Measurements from ENCODE around the gene SPTB.

The SPTB gene

DNA sequence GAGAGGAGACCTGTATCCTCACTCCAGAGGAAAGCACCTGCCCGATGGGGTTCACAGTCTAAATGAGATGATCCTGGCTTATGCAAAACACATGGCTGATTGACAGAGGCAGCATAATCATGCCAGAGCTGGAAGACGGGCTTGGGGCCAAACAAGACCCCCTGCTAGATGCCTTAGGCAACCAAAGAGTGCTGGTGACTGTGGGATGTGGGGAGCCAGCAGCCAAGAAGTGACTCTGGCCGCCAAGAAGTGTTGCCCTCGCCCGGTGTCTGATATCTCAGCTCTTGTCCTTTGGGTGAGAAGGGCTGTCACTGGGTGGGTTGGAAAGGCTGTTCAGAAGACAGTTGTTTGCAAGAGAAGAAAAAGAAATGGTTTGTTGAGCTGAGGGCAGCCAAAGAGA lies 118.8 kb downstream of the SPTB start:
- Histone ChIP-seq H3F3A (ENCODE audit: control insufficient read depth, insufficient read depth) (no peaks in the 10 kb centered on the region), H3K9me2 (replicated peaks; ENCODE audit: control insufficient read depth, low read length) (no peaks in the 10 kb centered on the region), H3K9me3 (ENCODE audit: control insufficient read depth, insufficient read depth, low read length) (no peaks in the 10 kb centered on the region), H3K4me2 (ENCODE audit: low read length) (no peak overlapping the region), H3K27me3 (ENCODE audit: control insufficient read depth, low read length) (peaks cover 9% of the 10 kb centered on the region; the same call in 1 of the 2 replicates), H4K20me1 (ENCODE audit: control insufficient read depth, insufficient read depth, low read depth, low read length) (no peaks in the 10 kb centered on the region), H3K36me3 (ENCODE audit: control insufficient read depth, low read length) (no peaks in the 10 kb centered on the region), H3K4me3 (ENCODE audit: low read length) (no peak overlapping the region), H3K27ac (ENCODE audit: low read depth, low read length) (no peak overlapping the region), H3K4me1 (ENCODE audit: control insufficient read depth, low read length) (peaks cover 16% of the 10 kb centered on the region), H3K79me2 (ENCODE audit: control insufficient read depth, low read length) (no peaks in the 10 kb centered on the region)
- TF ChIP-seq CTCF (IDR thresholded peaks at IDR 0.05; ENCODE audit: low read depth, low read length, poor library complexity, severe bottlenecking), result no peak
- no peak for TF ChIP-seq EZH2phosphoT487 (IDR thresholded peaks at IDR 0.05; ENCODE audit: borderline replicate concordance, low read length)

DNA sequence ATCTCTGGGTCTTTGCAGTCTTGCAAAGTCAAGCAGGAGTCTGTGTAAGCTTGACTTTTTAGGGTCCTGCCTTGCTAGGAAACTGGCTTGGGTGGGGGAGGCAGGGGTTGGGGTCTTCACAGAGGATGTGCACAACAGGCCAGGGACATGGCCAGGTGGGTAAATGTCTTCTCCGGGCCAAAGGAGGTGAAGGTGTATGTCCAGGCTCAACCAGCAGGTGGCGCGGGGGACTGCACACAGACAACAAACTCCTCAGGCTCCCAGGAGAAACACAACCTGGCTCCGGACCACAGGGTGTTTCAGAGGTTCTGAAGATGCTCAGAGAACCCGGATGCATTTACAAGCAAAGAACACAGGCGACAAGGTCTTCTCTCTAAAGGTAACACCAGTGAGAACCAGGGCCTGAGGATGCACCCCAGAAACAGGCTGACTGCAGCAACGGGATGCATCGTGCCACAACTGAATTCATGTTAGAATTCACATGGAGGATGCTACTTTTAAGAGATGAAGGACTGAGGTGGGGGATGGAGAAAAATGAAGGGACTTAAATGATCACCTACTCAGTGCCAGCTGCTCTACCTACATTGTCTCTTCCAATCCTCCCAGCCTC lies 119.5 kb downstream of the SPTB start:
- H3K4me2 ChIP-seq (ENCODE audit: low read length), result no peak overlapping the region
- no peaks in the 10 kb centered on the region for H3K9me2 ChIP-seq (replicated peaks; ENCODE audit: control insufficient read depth, low read length)
- no peaks in the 10 kb centered on the region for H3K9me3 ChIP-seq (ENCODE audit: control insufficient read depth, insufficient read depth, low read length)
- H3K27ac ChIP-seq (ENCODE audit: low read depth, low read length), result no peak overlapping the region
- peaks cover 16% of the 10 kb centered on the region for H3K4me1 ChIP-seq (ENCODE audit: control insufficient read depth, low read length)
- H3K4me3 ChIP-seq (ENCODE audit: low read length), result no peak overlapping the region
- no peaks in the 10 kb centered on the region for H3K79me2 ChIP-seq (ENCODE audit: control insufficient read depth, low read length)
- peak; percentile 91 for TF ChIP-seq CTCF (IDR thresholded peaks at IDR 0.05; ENCODE audit: low read depth, low read length, poor library complexity, severe bottlenecking)
- no peak for TF ChIP-seq EZH2phosphoT487 (IDR thresholded peaks at IDR 0.05; ENCODE audit: borderline replicate concordance, low read length)
- H3K36me3 ChIP-seq (ENCODE audit: control insufficient read depth, low read length), result no peaks in the 10 kb centered on the region
- no peaks in the 10 kb centered on the region for H4K20me1 ChIP-seq (ENCODE audit: control insufficient read depth, insufficient read depth, low read depth, low read length)
- no peaks in the 10 kb centered on the region for H3F3A ChIP-seq (ENCODE audit: control insufficient read depth, insufficient read depth)
- peaks cover 9% of the 10 kb centered on the region; the same call in 1 of the 2 replicates for H3K27me3 ChIP-seq (ENCODE audit: control insufficient read depth, low read length)

GRCh38 chr14:64759555-64759938 lies 120.2 kb downstream of the SPTB start:
- H3K4me2 ChIP-seq (ENCODE audit: low read length), result no peak overlapping the region
- H3K9me3 ChIP-seq (ENCODE audit: control insufficient read depth, insufficient read depth, low read length), result no peaks in the 10 kb centered on the region
- H3K27me3 ChIP-seq (ENCODE audit: control insufficient read depth, low read length), result peaks cover 9% of the 10 kb centered on the region; the same call in 1 of the 2 replicates
- H3K36me3 ChIP-seq (ENCODE audit: control insufficient read depth, low read length), result no peaks in the 10 kb centered on the region
- no peak overlapping the region for H3K27ac ChIP-seq (ENCODE audit: low read depth, low read length)
- no peaks in the 10 kb centered on the region for H3F3A ChIP-seq (ENCODE audit: control insufficient read depth, insufficient read depth)
- no peaks in the 10 kb centered on the region for H3K79me2 ChIP-seq (ENCODE audit: control insufficient read depth, low read length)
- H4K20me1 ChIP-seq (ENCODE audit: control insufficient read depth, insufficient read depth, low read depth, low read length), result no peaks in the 10 kb centered on the region
- TF ChIP-seq CTCF (IDR thresholded peaks at IDR 0.05; ENCODE audit: low read depth, low read length, poor library complexity, severe bottlenecking), result no peak
- no peak for TF ChIP-seq EZH2phosphoT487 (IDR thresholded peaks at IDR 0.05; ENCODE audit: borderline replicate concordance, low read length)
- H3K4me3 ChIP-seq (ENCODE audit: low read length), result no peak overlapping the region
- no peaks in the 10 kb centered on the region for H3K9me2 ChIP-seq (replicated peaks; ENCODE audit: control insufficient read depth, low read length)
- peaks cover 14% of the 10 kb centered on the region for H3K4me1 ChIP-seq (ENCODE audit: control insufficient read depth, low read length)

Measured in DOHH2 (cell line).